Glutamatergic neuron (in vitro differentiated cells): ENCODE data around the gene PALD1. TPM values are rescaled to one million over a fixed set of nuclear protein-coding genes. Genes with fewer than 3 reads are reported as not detected.

Source experiments
- DNase-seq: peaks from one replicate; pipeline ENCODE4 v3.0.0; 2022
- H3K27ac Mint-ChIP-seq: one replicate; pipeline ENCODE4 v1.8.0; 2020; ENCODE audit warnings: mild to moderate bottlenecking, mixed read lengths, inconsistent platforms; ENCODE audit not compliant: unreplicated experiment
- H3K27me3 Mint-ChIP-seq: one replicate; pipeline ENCODE4 v1.8.0; 2020; ENCODE audit warnings: mild to moderate bottlenecking, moderate library complexity, mixed read lengths, inconsistent platforms; ENCODE audit not compliant: unreplicated experiment
- H3K36me3 Mint-ChIP-seq: one replicate; pipeline ENCODE4 v1.8.0; 2020; ENCODE audit warnings: mild to moderate bottlenecking, mixed read lengths, inconsistent platforms; ENCODE audit not compliant: unreplicated experiment
- H3K4me1 Mint-ChIP-seq: one replicate; pipeline ENCODE4 v1.8.0; 2020; ENCODE audit warnings: mild to moderate bottlenecking, low read depth, mixed read lengths, inconsistent platforms; ENCODE audit not compliant: unreplicated experiment
- H3K4me3 Mint-ChIP-seq: one replicate; pipeline ENCODE4 v1.8.0; 2020; ENCODE audit warnings: mild to moderate bottlenecking, mixed read lengths, inconsistent platforms; ENCODE audit not compliant: unreplicated experiment
- H3K9me3 Mint-ChIP-seq: one replicate; pipeline ENCODE4 v1.8.0; 2020; ENCODE audit warnings: mild to moderate bottlenecking, moderate library complexity, mixed read lengths, inconsistent platforms; ENCODE audit not compliant: unreplicated experiment
- CTCF ChIP-seq: fragments of 200-600 bp; sonication (generic); IDR thresholded peaks from one replicate; pipeline ENCODE4 v1.5.0; 2021; ENCODE audit not compliant: partially characterized antibody, unreplicated experiment
- total RNA-seq: library from RNA; stranded (reverse); fragmentation: NEBNext Ultra II Directional; extraction: Animal tissue kit (Norgen Biotek cat#: 25700); gene quantifications from one replicate; pipeline ENCODE4 v1.2.1, GENCODE V29; 2021; ENCODE audit not compliant: unreplicated experiment

PALD1 gene
- total RNA-seq, 1 donor from 2014 or later: 15.5 TPM

DNA sequence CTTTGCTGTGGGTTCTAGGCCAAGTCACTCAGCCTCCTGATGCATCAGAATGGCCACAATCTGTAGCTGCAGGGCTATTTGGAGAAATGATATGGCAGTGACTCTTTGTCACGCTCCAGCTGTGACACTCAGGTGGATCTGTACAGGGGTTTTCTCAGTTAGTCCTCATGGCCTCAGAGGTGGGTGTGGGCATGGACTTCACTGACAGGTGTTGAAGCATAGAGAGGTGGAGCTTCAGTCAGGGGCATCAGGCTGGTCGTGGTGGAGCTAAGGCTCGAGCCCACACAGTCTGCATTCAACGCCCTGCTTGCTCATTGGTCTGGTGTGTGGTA lies 21.2 kb downstream of the PALD1 start:
- TF ChIP-seq CTCF: no peak
- Mint-ChIP-seq H3K4me3 (no peak overlapping the region), H3K9me3 (peaks cover 7% of the 10 kb centered on the region), H3K27ac (no peak overlapping the region), H3K27me3 (peaks cover 6% of the 10 kb centered on the region), H3K36me3 (no peaks in the 10 kb centered on the region), H3K4me1 (peaks cover 8% of the 10 kb centered on the region)
- no peak for DNase-seq

DNA sequence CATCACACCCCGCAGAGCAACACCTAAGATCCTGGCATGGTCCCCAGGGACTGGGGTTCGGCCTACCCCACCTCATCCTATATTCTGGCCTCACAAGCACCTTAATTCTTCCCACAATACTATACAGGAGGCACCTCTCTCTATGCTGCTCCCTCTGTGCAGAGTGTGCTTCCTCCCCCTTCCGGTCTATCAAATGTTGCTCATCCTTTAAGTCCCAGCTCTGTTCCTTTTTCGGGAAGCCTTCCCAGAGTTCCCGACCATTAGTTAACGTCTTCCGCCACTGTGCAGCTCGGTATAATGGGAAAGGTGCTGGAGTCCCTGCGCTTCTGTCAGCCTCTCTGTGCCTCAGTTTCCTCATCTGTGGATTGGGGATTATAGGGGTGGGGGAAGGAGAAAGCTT lies 21.8 kb downstream of the PALD1 start:
- TF ChIP-seq CTCF: no peak
- Mint-ChIP-seq H3K4me1 (peaks cover 8% of the 10 kb centered on the region), H3K27ac (no peak overlapping the region), H3K9me3 (peaks cover 6% of the 10 kb centered on the region), H3K27me3 (peaks cover 4% of the 10 kb centered on the region), H3K4me3 (no peak overlapping the region), H3K36me3 (no peaks in the 10 kb centered on the region)
- no peak for DNase-seq

DNA sequence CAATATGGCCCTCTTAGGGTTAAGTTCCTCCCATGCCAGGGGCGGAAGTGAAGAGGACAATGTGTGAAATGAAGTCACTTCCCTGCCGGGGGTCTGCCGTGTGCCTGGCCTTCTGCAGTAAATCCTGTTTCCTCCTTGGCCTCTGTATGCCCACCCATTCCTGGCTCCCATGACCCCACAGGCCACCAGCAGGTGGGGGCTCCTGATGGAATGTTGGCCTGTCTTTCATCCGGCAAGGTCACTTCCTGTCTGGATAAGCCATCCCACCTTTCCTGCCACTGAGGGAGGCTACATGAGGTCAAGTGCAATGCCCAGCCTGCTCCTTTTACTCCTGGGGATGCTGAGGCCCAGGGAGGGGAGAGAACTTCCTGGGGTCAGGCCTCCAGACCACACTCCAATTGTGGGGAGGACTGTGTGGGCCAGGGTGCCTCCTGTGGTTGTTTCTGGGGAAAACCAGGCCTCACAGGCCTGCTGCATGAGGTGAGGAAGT lies 22.3 kb downstream of the PALD1 start:
- no peak overlapping the region for H3K4me3 Mint-ChIP-seq
- H3K36me3 Mint-ChIP-seq: no peaks in the 10 kb centered on the region
- no peak for DNase-seq
- H3K27me3 Mint-ChIP-seq: peaks cover 5% of the 10 kb centered on the region
- H3K27ac Mint-ChIP-seq: no peak overlapping the region
- peaks cover 8% of the 10 kb centered on the region for H3K4me1 Mint-ChIP-seq
- peaks cover 5% of the 10 kb centered on the region for H3K9me3 Mint-ChIP-seq
- TF ChIP-seq CTCF: no peak

DNA sequence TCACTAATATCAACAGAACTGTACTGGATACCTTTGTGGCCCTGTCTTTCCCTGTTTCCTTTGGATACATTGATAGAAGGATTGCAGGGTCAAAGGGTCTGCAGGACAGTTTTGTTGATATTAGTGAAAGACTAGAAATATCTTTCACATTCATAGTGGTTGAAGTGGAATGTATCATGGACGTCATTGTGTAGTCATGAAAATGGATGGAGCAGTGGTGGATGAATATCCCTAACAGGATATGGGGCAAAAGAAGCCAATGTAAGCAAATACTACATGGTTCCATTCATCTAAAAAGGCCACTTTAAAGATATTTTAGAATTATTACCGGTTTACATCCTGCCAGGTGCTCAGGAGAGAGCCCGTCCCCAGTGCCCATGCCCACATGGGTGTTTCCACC lies 23.8 kb downstream of the PALD1 start:
- TF ChIP-seq CTCF: no peak
- peaks cover 5% of the 10 kb centered on the region for H3K27me3 Mint-ChIP-seq
- DNase-seq: no peak
- H3K4me1 Mint-ChIP-seq: peaks cover 10% of the 10 kb centered on the region
- H3K36me3 Mint-ChIP-seq: no peaks in the 10 kb centered on the region
- no peak overlapping the region for H3K27ac Mint-ChIP-seq
- H3K9me3 Mint-ChIP-seq: peaks cover 2% of the 10 kb centered on the region
- H3K4me3 Mint-ChIP-seq: no peak overlapping the region

DNA sequence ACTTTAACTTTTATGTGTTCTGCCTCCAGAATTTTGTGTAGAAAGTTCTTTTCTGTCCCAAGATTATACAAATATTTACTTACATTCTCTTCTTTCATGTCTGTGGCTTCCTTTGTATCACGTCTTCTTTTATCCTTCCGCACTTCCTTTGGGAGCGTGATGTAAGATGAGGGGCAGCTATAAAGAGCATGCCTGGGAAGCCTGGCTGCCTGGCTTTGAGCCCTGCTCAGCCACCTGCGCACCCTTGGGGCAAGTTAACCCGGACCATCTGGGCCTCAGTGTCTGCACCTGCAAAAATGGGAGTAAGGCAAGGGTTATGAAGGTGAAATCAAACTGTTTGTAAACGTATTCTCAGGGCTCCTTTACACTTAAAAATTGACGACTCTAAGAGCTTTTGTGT lies 25.2 kb downstream of the PALD1 start:
- peaks cover 10% of the 10 kb centered on the region for H3K27me3 Mint-ChIP-seq
- H3K9me3 Mint-ChIP-seq: peaks cover 4% of the 10 kb centered on the region
- DNase-seq: no peak
- peak overlapping the region; percentile 73 for H3K27ac Mint-ChIP-seq
- no peak for TF ChIP-seq CTCF
- peaks cover 20% of the 10 kb centered on the region for H3K4me1 Mint-ChIP-seq
- no peaks in the 10 kb centered on the region for H3K36me3 Mint-ChIP-seq
- H3K4me3 Mint-ChIP-seq: no peak overlapping the region
